SK-N-SH treated with all-trans-retinoic acid at 6 μM for 48 hours (cell line): ENCODE measurements around the gene TNIK.

Source experiments
- BACH2 ChIP-seq: fragments of 250-450 bp; sonication (Bioruptor Pico); IDR thresholded peaks from 2 replicates; pipeline ENCODE4 v1.9.0; 2021; ENCODE audit warnings: mild to moderate bottlenecking, borderline replicate concordance
- CSDC2 ChIP-seq: fragments of 250-450 bp; sonication (Bioruptor Pico); IDR thresholded peaks from 2 replicates; pipeline ENCODE4 v1.5.0; 2020; ENCODE audit warnings: mild to moderate bottlenecking, moderate library complexity
- GLIS3 ChIP-seq: fragments of 250-450 bp; sonication (Bioruptor Pico); IDR thresholded peaks from 2 replicates; pipeline ENCODE4 v1.5.0; 2020; ENCODE audit warnings: mild to moderate bottlenecking, moderate library complexity
- OSR1 ChIP-seq: fragments of 250-450 bp; sonication (Bioruptor Pico); IDR thresholded peaks from 2 replicates; pipeline ENCODE4 v1.8.0; 2022; ENCODE audit warnings: moderate library complexity, mild to moderate bottlenecking, inconsistent platforms
- RARB ChIP-seq: fragments of 250-450 bp; sonication (Bioruptor Pico); IDR thresholded peaks from 2 replicates; pipeline ENCODE4 v1.8.0; 2021; ENCODE audit warnings: mild to moderate bottlenecking, moderate library complexity
- TCF4 ChIP-seq: fragments of 250-450 bp; sonication (Bioruptor Pico); IDR thresholded peaks from 2 replicates; pipeline ENCODE4 v1.8.0; 2021; ENCODE audit warnings: mild to moderate bottlenecking, moderate library complexity, borderline replicate concordance
- ZFP3 ChIP-seq: fragments of 250-450 bp; sonication (Bioruptor Pico); IDR thresholded peaks from 2 replicates; pipeline ENCODE4 v1.5.0; 2020; ENCODE audit warnings: mild to moderate bottlenecking, moderate library complexity
- ZFP30 ChIP-seq: fragments of 450-650 bp; formaldehyde crosslinking; IDR thresholded peaks from 2 replicates; pipeline ENCODE4 v1.5.0; 2022; ENCODE audit warnings: mild to moderate bottlenecking, moderate library complexity
- TF ChIP-seq, protein P1 (sequence below): fragments of 250-450 bp; sonication (Bioruptor Pico); IDR thresholded peaks from 2 replicates; pipeline ENCODE4 v1.5.1; 2020; ENCODE audit warnings: low read depth, mild to moderate bottlenecking, moderate library complexity
- TF ChIP-seq, protein P2 (sequence below): fragments of 250-450 bp; sonication (Bioruptor Pico); IDR thresholded peaks from 2 replicates; pipeline ENCODE4 v1.8.0; 2021; ENCODE audit warnings: low read depth, mild to moderate bottlenecking, moderate library complexity, borderline replicate concordance
- TF ChIP-seq, protein P3 (sequence below): fragments of 250-450 bp; sonication (Bioruptor Pico); IDR thresholded peaks from 2 replicates; pipeline ENCODE4 v1.8.0; 2020; ENCODE audit warnings: mild to moderate bottlenecking, moderate library complexity, borderline replicate concordance

DNA sequence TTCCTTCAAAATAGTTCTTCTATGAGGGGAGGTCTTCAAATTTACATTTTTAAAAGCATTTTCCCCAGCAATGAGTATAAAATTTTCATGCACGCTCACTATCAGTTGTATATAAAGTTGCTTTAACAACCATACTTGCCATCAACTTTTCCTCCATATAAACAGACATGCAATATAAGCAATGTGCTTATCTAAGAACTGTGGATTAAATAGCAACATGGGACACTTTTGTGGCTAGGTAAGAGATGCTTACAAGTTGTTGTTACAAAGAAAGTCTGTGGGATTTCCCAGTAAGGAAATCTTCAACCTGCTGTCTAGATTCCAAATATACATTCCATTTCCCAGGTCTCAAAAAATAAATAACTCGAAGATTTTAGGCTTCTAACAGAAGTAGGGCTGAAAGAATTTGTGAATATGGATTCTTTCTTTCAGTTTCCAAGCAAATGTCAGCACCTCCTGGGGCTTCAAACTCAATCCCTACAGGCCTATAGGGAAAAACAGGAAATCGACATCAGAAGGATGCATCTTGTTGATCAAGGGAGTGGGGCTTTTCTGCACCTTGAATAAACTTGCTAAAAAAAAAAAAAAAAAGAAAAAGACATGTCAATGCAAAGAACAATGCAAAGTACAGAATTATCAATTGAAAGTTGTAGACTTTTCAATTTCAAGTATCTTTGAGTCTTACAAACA is 16.1 kb downstream of the TNIK start:
- TF ChIP-seq, protein P1, sequence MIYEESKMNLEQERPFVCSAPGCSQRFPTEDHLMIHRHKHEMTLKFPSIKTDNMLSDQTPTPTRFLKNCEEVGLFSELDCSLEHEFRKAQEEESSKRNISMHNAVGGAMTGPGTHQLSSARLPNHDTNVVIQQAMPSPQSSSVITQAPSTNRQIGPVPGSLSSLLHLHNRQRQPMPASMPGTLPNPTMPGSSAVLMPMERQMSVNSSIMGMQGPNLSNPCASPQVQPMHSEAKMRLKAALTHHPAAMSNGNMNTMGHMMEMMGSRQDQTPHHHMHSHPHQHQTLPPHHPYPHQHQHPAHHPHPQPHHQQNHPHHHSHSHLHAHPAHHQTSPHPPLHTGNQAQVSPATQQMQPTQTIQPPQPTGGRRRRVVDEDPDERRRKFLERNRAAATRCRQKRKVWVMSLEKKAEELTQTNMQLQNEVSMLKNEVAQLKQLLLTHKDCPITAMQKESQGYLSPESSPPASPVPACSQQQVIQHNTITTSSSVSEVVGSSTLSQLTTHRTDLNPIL (CRISPR knock-in tag), result no peak
- TF ChIP-seq GLIS3 (no peak), RARB (CRISPR knock-in tag) (no peak), TCF4 (no peak), ZFP30 (no peak), ZFP3 (CRISPR knock-in tag) (no peak), OSR1 (no peak), CSDC2 (CRISPR knock-in tag) (no peak), BACH2 (CRISPR knock-in tag) (no peak)
- TF ChIP-seq, protein P2, sequence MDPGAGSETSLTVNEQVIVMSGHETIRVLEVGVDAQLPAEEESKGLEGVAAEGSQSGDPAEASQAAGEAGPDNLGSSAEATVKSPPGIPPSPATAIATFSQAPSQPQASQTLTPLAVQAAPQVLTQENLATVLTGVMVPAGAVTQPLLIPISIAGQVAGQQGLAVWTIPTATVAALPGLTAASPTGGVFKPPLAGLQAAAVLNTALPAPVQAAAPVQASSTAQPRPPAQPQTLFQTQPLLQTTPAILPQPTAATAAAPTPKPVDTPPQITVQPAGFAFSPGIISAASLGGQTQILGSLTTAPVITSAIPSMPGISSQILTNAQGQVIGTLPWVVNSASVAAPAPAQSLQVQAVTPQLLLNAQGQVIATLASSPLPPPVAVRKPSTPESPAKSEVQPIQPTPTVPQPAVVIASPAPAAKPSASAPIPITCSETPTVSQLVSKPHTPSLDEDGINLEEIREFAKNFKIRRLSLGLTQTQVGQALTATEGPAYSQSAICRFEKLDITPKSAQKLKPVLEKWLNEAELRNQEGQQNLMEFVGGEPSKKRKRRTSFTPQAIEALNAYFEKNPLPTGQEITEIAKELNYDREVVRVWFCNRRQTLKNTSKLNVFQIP (CRISPR knock-in tag), result no peak
- TF ChIP-seq, protein P3, sequence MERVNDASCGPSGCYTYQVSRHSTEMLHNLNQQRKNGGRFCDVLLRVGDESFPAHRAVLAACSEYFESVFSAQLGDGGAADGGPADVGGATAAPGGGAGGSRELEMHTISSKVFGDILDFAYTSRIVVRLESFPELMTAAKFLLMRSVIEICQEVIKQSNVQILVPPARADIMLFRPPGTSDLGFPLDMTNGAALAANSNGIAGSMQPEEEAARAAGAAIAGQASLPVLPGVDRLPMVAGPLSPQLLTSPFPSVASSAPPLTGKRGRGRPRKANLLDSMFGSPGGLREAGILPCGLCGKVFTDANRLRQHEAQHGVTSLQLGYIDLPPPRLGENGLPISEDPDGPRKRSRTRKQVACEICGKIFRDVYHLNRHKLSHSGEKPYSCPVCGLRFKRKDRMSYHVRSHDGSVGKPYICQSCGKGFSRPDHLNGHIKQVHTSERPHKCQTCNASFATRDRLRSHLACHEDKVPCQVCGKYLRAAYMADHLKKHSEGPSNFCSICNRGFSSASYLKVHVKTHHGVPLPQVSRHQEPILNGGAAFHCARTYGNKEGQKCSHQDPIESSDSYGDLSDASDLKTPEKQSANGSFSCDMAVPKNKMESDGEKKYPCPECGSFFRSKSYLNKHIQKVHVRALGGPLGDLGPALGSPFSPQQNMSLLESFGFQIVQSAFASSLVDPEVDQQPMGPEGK (CRISPR knock-in tag), result no peak
